Neural progenitor cell (in vitro differentiated cells): Measurements from ENCODE around the gene RANBP1. TPM values are rescaled to one million over a fixed set of nuclear protein-coding genes. Genes with fewer than 3 reads are reported as not detected.

Experiments used
- DNase-seq: peaks from one replicate; pipeline ENCODE4 v3.0.0-alpha.2; 2016; ENCODE audit warnings: low spot score
- H2AFZ ChIP-seq: fragments of 200-600 bp; sonication (generic); replicated peaks from 2 replicates; pipeline ENCODE4 v1.6.1; 2016; ENCODE audit warnings: antibody characterized with exemption
- H3F3A ChIP-seq: fragments of 200-600 bp; sonication (generic); 2 replicates; pipeline ENCODE4 v1.6.1; 2016; ENCODE audit warnings: antibody characterized with exemption, low read depth
- H3K27ac ChIP-seq: fragments of 200-600 bp; sonication (generic); 2 replicates; pipeline ENCODE4 v1.5.1; 2016; ENCODE audit warnings: mild to moderate bottlenecking
- H3K27me3 ChIP-seq: fragments of 200-600 bp; sonication (generic); 2 replicates; pipeline ENCODE4 v1.6.1; 2016; ENCODE audit warnings: mild to moderate bottlenecking, moderate library complexity
- H3K36me3 ChIP-seq: fragments of 200-600 bp; sonication (generic); 2 replicates; pipeline ENCODE4 v1.5.1; 2016
- H3K4me1 ChIP-seq: fragments of 200-600 bp; sonication (generic); 2 replicates; pipeline ENCODE4 v1.6.1; 2016; ENCODE audit warnings: mixed run types
- H3K4me2 ChIP-seq: fragments of 200-600 bp; sonication (generic); 2 replicates; pipeline ENCODE4 v1.6.1; 2016
- H3K4me3 ChIP-seq: fragments of 200-600 bp; sonication (generic); 2 replicates; pipeline ENCODE4 v1.5.1; 2016
- H3K79me2 ChIP-seq: fragments of 200-600 bp; sonication (generic); 2 replicates; pipeline ENCODE4 v1.6.1; 2016; ENCODE audit warnings: low read depth
- H3K9ac ChIP-seq: fragments of 200-600 bp; sonication (generic); 2 replicates; pipeline ENCODE4 v1.6.1; 2016
- H3K9me3 ChIP-seq: fragments of 200-600 bp; sonication (generic); 2 replicates; pipeline ENCODE4 v1.5.1; 2016; ENCODE audit warnings: low read depth
- H4K20me1 ChIP-seq: fragments of 200-600 bp; sonication (generic); 2 replicates; pipeline ENCODE4 v1.6.1; 2016; ENCODE audit warnings: low read depth
- H3K27ac Mint-ChIP-seq: 3 replicates; pipeline ENCODE4 v1.8.0; 2021; ENCODE audit warnings: mixed read lengths
- H3K27me3 Mint-ChIP-seq: 2 replicates; pipeline ENCODE4 v1.8.0; 2022; ENCODE audit warnings: low read depth, mild to moderate bottlenecking, inconsistent platforms, moderate library complexity, mixed read lengths; ENCODE audit not compliant: insufficient read depth
- H3K36me3 Mint-ChIP-seq: 3 replicates; pipeline ENCODE4 v1.8.0; 2021; ENCODE audit warnings: mixed read lengths
- H3K4me1 Mint-ChIP-seq: 3 replicates; pipeline ENCODE4 v1.8.0; 2021; ENCODE audit warnings: mixed read lengths
- H3K4me3 Mint-ChIP-seq: 3 replicates; pipeline ENCODE4 v1.8.0; 2021; ENCODE audit warnings: mild to moderate bottlenecking, moderate library complexity, mixed read lengths
- H3K9me3 Mint-ChIP-seq: 3 replicates; pipeline ENCODE4 v1.8.0; 2020; ENCODE audit warnings: mixed read lengths
- CTCF ChIP-seq: fragments of 200-600 bp; sonication (generic); IDR thresholded peaks from 2 replicates; pipeline ENCODE4 v1.5.1; 2017; ENCODE audit warnings: antibody characterized with exemption, mild to moderate bottlenecking
- EZH2 ChIP-seq: fragments of 200-600 bp; sonication (generic); IDR thresholded peaks from 2 replicates; pipeline ENCODE4 v1.6.1; 2017; ENCODE audit warnings: antibody characterized with exemption, mild to moderate bottlenecking, moderate library complexity
- EZH2phosphoT487 ChIP-seq: fragments of 200-600 bp; sonication (generic); IDR thresholded peaks from 2 replicates; pipeline ENCODE4 v1.6.1; 2017; ENCODE audit warnings: antibody characterized with exemption
- total RNA-seq: library from RNA; depleted of rRNA; stranded (reverse); fragments of >200 nt; gene quantifications from 2 replicates; pipeline ENCODE4 v1.2.3, GENCODE V29; 2015; ENCODE audit warnings: low replicate concordance

RANBP1 gene
- total RNA-seq, 1 donor from 2014 or later: 918 TPM

GRCh38 chr22:20139391-20140106 is 23.6 kb downstream of the RANBP1 start:
- Mint-ChIP-seq H3K27ac (no peak overlapping the region), H3K4me1 (peaks cover 3% of the 10 kb centered on the region), H3K9me3 (no peaks in the 10 kb centered on the region), H3K36me3 (no peaks in the 10 kb centered on the region), H3K4me3 (peak overlapping the region; percentile 50), H3K27me3 (peaks cover 2% of the 10 kb centered on the region)
- no peak overlapping the region for H3K9ac ChIP-seq
- DNase-seq: no peak
- no peaks in the 10 kb centered on the region for H3F3A ChIP-seq
- no peaks in the 10 kb centered on the region for H3K4me1 ChIP-seq
- no peak overlapping the region for H3K27ac ChIP-seq
- no peak overlapping the region for H3K4me2 ChIP-seq
- TF ChIP-seq EZH2 (no peak), EZH2phosphoT487 (no peak), CTCF (no peak)
- H2AFZ ChIP-seq: no peak overlapping the region
- H3K4me3 ChIP-seq: no peak overlapping the region
- H4K20me1 ChIP-seq: peaks cover 49% of the 10 kb centered on the region
- H3K79me2 ChIP-seq: no peaks in the 10 kb centered on the region
- no peaks in the 10 kb centered on the region for H3K9me3 ChIP-seq
- H3K27me3 ChIP-seq: no peaks in the 10 kb centered on the region
- no peaks in the 10 kb centered on the region for H3K36me3 ChIP-seq

DNA sequence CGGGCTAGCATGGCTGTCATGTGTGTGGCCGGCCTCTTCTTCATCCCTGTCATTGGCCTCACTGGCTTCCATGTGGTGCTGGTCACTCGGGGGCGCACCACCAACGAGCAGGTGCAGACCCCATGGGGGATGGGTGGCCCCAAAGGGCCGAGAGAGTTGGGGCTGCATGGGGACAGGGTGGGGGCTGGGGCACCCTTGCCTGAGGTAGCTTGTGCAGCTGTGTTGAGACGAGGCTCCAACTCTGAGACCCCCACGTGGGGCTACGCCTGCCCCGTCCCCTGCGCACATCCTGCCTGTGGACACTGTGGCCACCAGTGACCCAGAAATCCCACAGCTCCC is 24.2 kb downstream of the RANBP1 start:
- no peaks in the 10 kb centered on the region for H3K9me3 Mint-ChIP-seq
- Histone ChIP-seq H4K20me1 (peaks cover 44% of the 10 kb centered on the region), H3K4me1 (no peaks in the 10 kb centered on the region), H3K4me3 (no peak overlapping the region), H3K27me3 (no peaks in the 10 kb centered on the region), H3K79me2 (no peaks in the 10 kb centered on the region), H2AFZ (no peak overlapping the region), H3K27ac (no peak overlapping the region), H3K9ac (no peak overlapping the region), H3K4me2 (no peak overlapping the region), H3K9me3 (no peaks in the 10 kb centered on the region), H3F3A (no peaks in the 10 kb centered on the region), H3K36me3 (no peaks in the 10 kb centered on the region)
- TF ChIP-seq EZH2 (no peak), CTCF (no peak), EZH2phosphoT487 (no peak)
- peaks cover 2% of the 10 kb centered on the region for H3K27me3 Mint-ChIP-seq
- peaks cover 3% of the 10 kb centered on the region for H3K4me1 Mint-ChIP-seq
- H3K36me3 Mint-ChIP-seq: no peaks in the 10 kb centered on the region
- H3K4me3 Mint-ChIP-seq: no peak overlapping the region
- no peak for DNase-seq
- H3K27ac Mint-ChIP-seq: no peak overlapping the region

- Histone ChIP-seq H3K9me3 (no peaks in the 10 kb centered on the region), H3K9ac (no peak overlapping the region), H3K36me3 (no peaks in the 10 kb centered on the region), H3K27ac (no peak overlapping the region), H3K27me3 (no peaks in the 10 kb centered on the region), H3K4me1 (no peaks in the 10 kb centered on the region), H2AFZ (no peak overlapping the region), H4K20me1 (peaks cover 41% of the 10 kb centered on the region), H3K79me2 (no peaks in the 10 kb centered on the region), H3F3A (no peaks in the 10 kb centered on the region), H3K4me3 (no peak overlapping the region), H3K4me2 (no peak overlapping the region)
- H3K27ac Mint-ChIP-seq: no peak overlapping the region
- TF ChIP-seq EZH2phosphoT487: no peak
- TF ChIP-seq CTCF: no peak
- no peak for TF ChIP-seq EZH2
- no peak overlapping the region for H3K4me3 Mint-ChIP-seq
- DNase-seq: no peak
- no peaks in the 10 kb centered on the region for H3K9me3 Mint-ChIP-seq
- H3K27me3 Mint-ChIP-seq: peaks cover 2% of the 10 kb centered on the region
- peaks cover 3% of the 10 kb centered on the region for H3K4me1 Mint-ChIP-seq
- no peaks in the 10 kb centered on the region for H3K36me3 Mint-ChIP-seq
Observed at GRCh38 chr22:20140521-20140964, 24.6 kb downstream of the RANBP1 start.
